GM12878 (cell line): ENCODE measurements around the gene UST. TPM values are rescaled to one million over a fixed set of nuclear protein-coding genes. Genes with fewer than 3 reads are reported as not detected.

Source experiments
- ATAC-seq: fragments of 200-7000 bp; cut with Tn5 transposase; 3 replicates; pipeline ENCODE4 v1.9.1; 2020; ENCODE audit warnings: mild to moderate bottlenecking, moderate library complexity
- BruUV-seq: library from RNA; stranded (reverse); fragments of 400-500 nt; replicated peaks from 2 replicates; lab custom pipeline; 2021; lab: Mats Ljungman, UMichigan
- CTCF ChIA-PET: fragments of 300-600 bp; sonication (Branson Sonifier 250); formaldehyde crosslinking; extraction: SDS; loops from one replicate; lab custom pipeline; 2021; ENCODE audit warnings: inconsistent platforms; lab: Yijun Ruan, JAX
- POLR2A ChIA-PET: fragments of 350-600 bp; formaldehyde crosslinking; extraction: SDS; loops from one replicate; lab custom pipeline; 2021; ENCODE audit warnings: inconsistent platforms; lab: Charles Lee
- RAD21 ChIA-PET: fragments of 300-600 bp; sonication (Branson Sonifier 250); formaldehyde crosslinking; loops from one replicate; lab custom pipeline; 2023; ENCODE audit warnings: antibody characterized with exemption; ENCODE audit not compliant: unreplicated experiment; lab: Charles Lee
- SMC1A ChIA-PET: fragments of 300-600 bp; sonication (Branson Sonifier 250); formaldehyde crosslinking; loops from one replicate; lab custom pipeline; 2023; ENCODE audit not compliant: unreplicated experiment, uncharacterized antibody; lab: Charles Lee
- DNase-seq: peaks from one replicate; pipeline ENCODE4 v3.0.0-alpha.2; 2011; ENCODE audit warnings: low read depth, low spot score
- FAIRE-seq: peaks from 3 replicates; lab custom pipeline; 2011; peaks lifted over from hg19 to GRCh38; lab: Jason Lieb, UNC
- H2AFZ ChIP-seq: 2 replicates; pipeline ENCODE4 v1.6.0; 2011; ENCODE audit warnings: low read depth, low read length, control low read depth; ENCODE audit not compliant: control insufficient read depth
- H3K27ac ChIP-seq: 2 replicates; pipeline ENCODE4 v1.5.1; 2011; ENCODE audit warnings: control low read depth; ENCODE audit not compliant: control insufficient read depth, insufficient read depth
- H3K27me3 ChIP-seq, 2 experiments: replicated peaks in 1 of 2; 2 replicates each; pipeline versions ENCODE4 v1.6.0 to v1.6.1; 2011; ENCODE audit warnings: low read length in 1 of 2; ENCODE audit not compliant: control insufficient read depth in 2 of 2, insufficient read depth in 2 of 2
- H3K36me3 ChIP-seq, 2 experiments: 2 replicates each; pipeline ENCODE4 v1.5.1; 2011; ENCODE audit warnings: low read length in 1 of 2; ENCODE audit not compliant: control insufficient read depth in 2 of 2, insufficient read depth in 2 of 2
- H3K4me1 ChIP-seq: 2 replicates; pipeline ENCODE4 v1.6.1; 2011; ENCODE audit warnings: mild to moderate bottlenecking, low read length, moderate library complexity, mixed read lengths; ENCODE audit not compliant: control insufficient read depth, insufficient read depth
- H3K4me2 ChIP-seq: 2 replicates; pipeline ENCODE4 v1.6.0; 2011; ENCODE audit warnings: control low read depth; ENCODE audit not compliant: control insufficient read depth, insufficient read depth
- H3K4me3 ChIP-seq: fragments of 200-600 bp; sonication (generic); 2 replicates; pipeline ENCODE4 v1.5.1; 2016
- H3K79me2 ChIP-seq: 2 replicates; pipeline ENCODE4 v1.6.0; 2011; ENCODE audit warnings: low read length; ENCODE audit not compliant: control insufficient read depth, insufficient read depth
- H3K9ac ChIP-seq: 2 replicates; pipeline ENCODE4 v1.8.0; 2011; ENCODE audit warnings: low read length, control low read depth, mixed read lengths; ENCODE audit not compliant: control insufficient read depth, insufficient read depth
- H3K9me3 ChIP-seq: replicated peaks from 3 replicates; pipeline ENCODE4 v1.5.1; 2011; ENCODE audit warnings: mild to moderate bottlenecking, low read length; ENCODE audit not compliant: control insufficient read depth, insufficient read depth
- H4K20me1 ChIP-seq: 2 replicates; pipeline ENCODE4 v1.6.0; 2011; ENCODE audit not compliant: control insufficient read depth, insufficient read depth
- BMI1 ChIP-seq: fragments of 450-650 bp; IDR thresholded peaks from 2 replicates; pipeline ENCODE4 v1.6.1; 2016; ENCODE audit warnings: mild to moderate bottlenecking, moderate library complexity, borderline replicate concordance
- CBX3 ChIP-seq: fragments of 200-600 bp; sonication (generic); IDR thresholded peaks from 2 replicates; pipeline ENCODE4 v1.6.1; 2016; ENCODE audit warnings: low read depth, borderline replicate concordance
- CBX5 ChIP-seq: sonication (generic); IDR thresholded peaks from 2 replicates; pipeline ENCODE4 v1.6.1; 2016; ENCODE audit warnings: low read depth, moderate library complexity, mild to moderate bottlenecking, inconsistent platforms
- E2F4 ChIP-seq: IDR thresholded peaks from 2 replicates; pipeline ENCODE4 v1.6.1; 2012; ENCODE audit warnings: low read depth, low read length, improper control_type of control experiment
- FOS ChIP-seq: IDR thresholded peaks from 3 replicates; pipeline ENCODE4 v1.6.1; 2011; ENCODE audit warnings: borderline replicate concordance; ENCODE audit not compliant: insufficient read length; ENCODE audit errors: extremely low read depth
- GATAD2B ChIP-seq: fragments of 450-650 bp; conservative IDR thresholded peaks from 2 replicates; pipeline ENCODE4 v1.6.1; 2017; ENCODE audit warnings: low read depth, mild to moderate bottlenecking, moderate library complexity
- HCFC1 ChIP-seq: fragments of 150-350 bp; IDR thresholded peaks from 2 replicates; pipeline ENCODE4 v1.6.1; 2014; ENCODE audit warnings: low read length
- IKZF1 ChIP-seq: fragments of 450-650 bp; conservative IDR thresholded peaks from 2 replicates; pipeline ENCODE4 v1.6.1; 2017; ENCODE audit warnings: antibody characterized with exemption, mild to moderate bottlenecking
- IRF4 ChIP-seq: IDR thresholded peaks from 2 replicates; pipeline ENCODE4 v1.6.1; 2011; ENCODE audit warnings: low read depth, low read length
- NRF1 ChIP-seq: conservative IDR thresholded peaks from 2 replicates; pipeline ENCODE4 v1.6.1; 2011; ENCODE audit warnings: mild to moderate bottlenecking, low read depth, low read length, improper control_type of control experiment
- PAX5 ChIP-seq: IDR thresholded peaks from 2 replicates; pipeline ENCODE4 v1.6.1; 2011; ENCODE audit warnings: low read depth, low read length, borderline replicate concordance
- STAT3 ChIP-seq: IDR thresholded peaks from 2 replicates; pipeline ENCODE4 v1.6.1; 2011; ENCODE audit warnings: low read depth, low read length, improper control_type of control experiment
- TBL1XR1 ChIP-seq: IDR thresholded peaks from 2 replicates; pipeline ENCODE4 v1.6.1; 2012; ENCODE audit warnings: low read depth, low read length, improper control_type of control experiment
- ZNF384 ChIP-seq: IDR thresholded peaks from 2 replicates; pipeline ENCODE4 v1.6.1; 2012; ENCODE audit warnings: low read depth, mild to moderate bottlenecking, low read length, improper control_type of control experiment, borderline replicate concordance
- ZNF687 ChIP-seq: fragments of 450-650 bp; IDR thresholded peaks from 2 replicates; pipeline ENCODE4 v1.6.1; 2017; ENCODE audit warnings: mild to moderate bottlenecking, moderate library complexity
- WGBS: methylation state at CpG from one replicate; pipeline ENCODE4 v1.1.6; 2016; ENCODE audit warnings: low lambda C conversion rate; ENCODE audit not compliant: insufficient replicate concordance, insufficient coverage; ENCODE audit errors: missing lambda C conversion rate; 5-methylcytosine and 5-hydroxymethylcytosine counted together
- in situ Hi-C: fragments of 300-500 bp; cut with MboI; formaldehyde crosslinking; loops from 9 replicates; pipeline ENCODE4 v1.14.3; 2018; ENCODE audit warnings: mixed read lengths
- intact Hi-C: fragments of 100-400 bp; cut with micrococcal nuclease; formaldehyde crosslinking; loops from one replicate; pipeline ENCODE4 v1.14.2; 2022; ENCODE audit not compliant: unreplicated experiment
- polyA plus RNA-seq, 11 experiments: library from polyadenylated mRNA; depleted of rRNA in 4 of 11; unstranded in 6 of 11; stranded (reverse) in 5 of 11; fragments of >200 nt; fragmentation: Nextera tagmentation in 4 of 11; fragmentation: Illumina TruSeq in 1 of 11; extraction: Ambion mirVana in 4 of 11; extraction: Trizol in 1 of 11; gene quantifications; 1 replicate in 1 of 11; 2 replicates in 10 of 11; pipeline versions ENCODE4 v1.2.1 to v1.2.3, GENCODE V29; 2011 to 2016; ENCODE audit warnings: inconsistent platforms in 2 of 11, missing spikeins in 2 of 11, low read depth in 1 of 11
- total RNA-seq, 4 experiments: library from RNA; depleted of rRNA in 3 of 4; stranded (reverse); fragments of >200 nt in 3 of 4; fragmentation: Illumina TruSeq in 1 of 4; extraction: Trizol in 1 of 4; gene quantifications; 2 replicates each; pipeline versions ENCODE4 v1.2.1 to v1.2.3, GENCODE V29; 2013 to 2021
- TF ChIP-seq, protein P1 (sequence below): fragments of 450-650 bp; IDR thresholded peaks from 2 replicates; pipeline ENCODE4 v1.6.1; 2017; ENCODE audit warnings: mild to moderate bottlenecking, moderate library complexity

UST gene
- total and polyA plus RNA-seq, 10 of the 15 experiments (the other 5 are each of a cell fraction or from before 2014, with no cell fraction given), result 0.74 to 43.3 (median 2.2) TPM

GRCh38 chr6:148962854-148963515 is 216.2 kb downstream of the UST start:
- Histone ChIP-seq H3K4me2 (no peak overlapping the region), H4K20me1 (no peaks in the 10 kb centered on the region), H3K4me3 (no peak overlapping the region), H3K27me3 (0 out of 4 replicates have a peak, but pooled peaks cover 0 to 2% of the 10 kb centered on the region in 2 experiments), H3K9me3 (no peaks in the 10 kb centered on the region), H3K79me2 (no peaks in the 10 kb centered on the region), H3K36me3 (no peaks in the 10 kb centered on the region), H3K4me1 (no peaks in the 10 kb centered on the region), H2AFZ (no peak overlapping the region), H3K9ac (no peak overlapping the region), H3K27ac (no peak overlapping the region)
- intact Hi-C loops (no loop called here), in situ Hi-C loops (no loop called here)
- POLR2A ChIA-PET, result no interaction called here
- no peak for DNase-seq
- BruUV-seq, result no TSS peak
- CTCF ChIA-PET, result no interaction called here
- ATAC-seq, result no peak
- RAD21 ChIA-PET, result no interaction called here
- SMC1A ChIA-PET, result no interaction called here
- WGBS, result 37% methylated on average over 7 of the region's 7 CpGs
- no peak for FAIRE-seq
- TF ChIP-seq NRF1 (no peak), ZNF687 (no peak), CBX5 (no peak), HCFC1 (no peak), ZNF384 (no peak), CBX3 (no peak), FOS (no peak), GATAD2B (no peak), STAT3 (no peak), BMI1 (no peak), TBL1XR1 (no peak), IRF4 (no peak), PAX5 (no peak), IKZF1 (no peak), E2F4 (no peak)
- TF ChIP-seq, protein P1, sequence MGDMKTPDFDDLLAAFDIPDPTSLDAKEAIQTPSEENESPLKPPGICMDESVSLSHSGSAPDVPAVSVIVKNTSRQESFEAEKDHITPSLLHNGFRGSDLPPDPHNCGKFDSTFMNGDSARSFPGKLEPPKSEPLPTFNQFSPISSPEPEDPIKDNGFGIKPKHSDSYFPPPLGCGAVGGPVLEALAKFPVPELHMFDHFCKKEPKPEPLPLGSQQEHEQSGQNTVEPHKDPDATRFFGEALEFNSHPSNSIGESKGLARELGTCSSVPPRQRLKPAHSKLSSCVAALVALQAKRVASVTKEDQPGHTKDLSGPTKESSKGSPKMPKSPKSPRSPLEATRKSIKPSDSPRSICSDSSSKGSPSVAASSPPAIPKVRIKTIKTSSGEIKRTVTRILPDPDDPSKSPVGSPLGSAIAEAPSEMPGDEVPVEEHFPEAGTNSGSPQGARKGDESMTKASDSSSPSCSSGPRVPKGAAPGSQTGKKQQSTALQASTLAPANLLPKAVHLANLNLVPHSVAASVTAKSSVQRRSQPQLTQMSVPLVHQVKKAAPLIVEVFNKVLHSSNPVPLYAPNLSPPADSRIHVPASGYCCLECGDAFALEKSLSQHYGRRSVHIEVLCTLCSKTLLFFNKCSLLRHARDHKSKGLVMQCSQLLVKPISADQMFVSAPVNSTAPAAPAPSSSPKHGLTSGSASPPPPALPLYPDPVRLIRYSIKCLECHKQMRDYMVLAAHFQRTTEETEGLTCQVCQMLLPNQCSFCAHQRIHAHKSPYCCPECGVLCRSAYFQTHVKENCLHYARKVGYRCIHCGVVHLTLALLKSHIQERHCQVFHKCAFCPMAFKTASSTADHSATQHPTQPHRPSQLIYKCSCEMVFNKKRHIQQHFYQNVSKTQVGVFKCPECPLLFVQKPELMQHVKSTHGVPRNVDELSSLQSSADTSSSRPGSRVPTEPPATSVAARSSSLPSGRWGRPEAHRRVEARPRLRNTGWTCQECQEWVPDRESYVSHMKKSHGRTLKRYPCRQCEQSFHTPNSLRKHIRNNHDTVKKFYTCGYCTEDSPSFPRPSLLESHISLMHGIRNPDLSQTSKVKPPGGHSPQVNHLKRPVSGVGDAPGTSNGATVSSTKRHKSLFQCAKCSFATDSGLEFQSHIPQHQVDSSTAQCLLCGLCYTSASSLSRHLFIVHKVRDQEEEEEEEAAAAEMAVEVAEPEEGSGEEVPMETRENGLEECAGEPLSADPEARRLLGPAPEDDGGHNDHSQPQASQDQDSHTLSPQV, result no peak
